Thyroid gland (tissue), 4 donors: ENCODE results near the gene NSG1. TPM values are rescaled to one million over a fixed set of nuclear protein-coding genes. Genes with fewer than 3 reads are reported as not detected.
"Not testable (repeated sequence)": the region's sequence is repeated elsewhere in the genome, so short reads cannot be mapped to it uniquely, and the experiment has no call there.

ENCODE experiments used
- DNase-seq, 2 donors: peaks; one replicate each; pipeline ENCODE4 v3.0.0-alpha.2; 2019
- H3K27ac ChIP-seq, 3 donors: fragments of 200-600 bp; sonication (generic); 1 replicate in 2 of 3; 2 replicates in 1 of 3; pipeline ENCODE4 v1.5.1; 2016 to 2019; ENCODE audit warnings: mild to moderate bottlenecking in 1 of 3, moderate library complexity in 1 of 3
- H3K27me3 ChIP-seq: fragments of 200-600 bp; sonication (generic); one replicate; pipeline ENCODE4 v1.5.1; 2019
- H3K36me3 ChIP-seq, 2 donors: fragments of 200-600 bp; sonication (generic); one replicate each; pipeline ENCODE4 v1.5.1; 2016 to 2019
- H3K4me1 ChIP-seq, 2 donors: fragments of 200-600 bp; sonication (generic); one replicate each; pipeline ENCODE4 v1.5.1; 2017 to 2019
- H3K4me3 ChIP-seq, 3 donors: fragments of 200-600 bp; sonication (generic); replicated peaks in 1 of 3; 1 replicate in 2 of 3; 2 replicates in 1 of 3; pipeline ENCODE4 v1.5.1; 2016; ENCODE audit warnings: mild to moderate bottlenecking in 1 of 3
- H3K9me3 ChIP-seq: fragments of 200-600 bp; sonication (generic); one replicate; pipeline ENCODE4 v1.5.1; 2017
- CTCF ChIP-seq, 6 experiments: fragments of 200-600 bp in 3 of 6; fragments of 450-650 bp in 3 of 6; sonication (generic) in 3 of 6; IDR thresholded peaks; one replicate each; pipeline ENCODE4 v1.5.1; 2016 to 2019; ENCODE audit warnings: antibody characterized with exemption in 6 of 6, mild to moderate bottlenecking in 2 of 6, inconsistent platforms in 1 of 6, moderate library complexity in 1 of 6
- POLR2A ChIP-seq, 2 donors: fragments of 450-650 bp; IDR thresholded peaks; one replicate each; pipeline ENCODE4 v1.6.1; 2017; ENCODE audit warnings: antibody characterized with exemption in 2 of 2, mild to moderate bottlenecking in 2 of 2, moderate library complexity in 1 of 2
- whole genome bisulfite sequencing, 2 donors: methylation state at CpG; one replicate each; pipeline ENCODE4 v1.1.5; 2017; 5-methylcytosine and 5-hydroxymethylcytosine counted together
- intact Hi-C: fragments of 100-400 bp; cut with DNase I; formaldehyde crosslinking; loops from one replicate; pipeline ENCODE4 v1.15.1; 2023
- total RNA-seq, 4 donors: library from RNA; depleted of rRNA; stranded (reverse); fragments of >200 nt; gene quantifications; one replicate each; pipeline ENCODE4 v1.2.3, GENCODE V29; 2016

The NSG1 gene
- total RNA-seq, 4 donors from 2014 or later: 0.40 to 0.44 TPM; not detected in 2

GRCh38 chr4:4343038-4343437 lies 43.9 kb upstream of the NSG1 start:
- Histone ChIP-seq H3K27ac (no peak overlapping the region), H3K27me3 (no peaks in the 10 kb centered on the region), H3K36me3 (no peaks in the 10 kb centered on the region), H3K9me3 (no peaks in the 10 kb centered on the region), H3K4me1 (no peaks in the 10 kb centered on the region), H3K4me3 (no peak overlapping the region)
- 80 to 85% methylated on average over 5 of the region's 5 CpGs for WGBS, 2 donors
- intact Hi-C loops: no loop called here
- DNase-seq: no peak
- no peak for TF ChIP-seq CTCF (IDR thresholded peaks at IDR 0.05)
- no peak for TF ChIP-seq POLR2A (IDR thresholded peaks at IDR 0.05)

- no peaks in the 10 kb centered on the region for H3K9me3 ChIP-seq
- no peak overlapping the region for H3K4me3 ChIP-seq
- no peaks in the 10 kb centered on the region for H3K4me1 ChIP-seq
- no peak for DNase-seq
- no peak overlapping the region for H3K27ac ChIP-seq
- intact Hi-C loops: no loop called here
- 90 to 92% methylated on average over 14 of the region's 14 CpGs for WGBS, 2 donors
- H3K36me3 ChIP-seq: no peaks in the 10 kb centered on the region
- TF ChIP-seq POLR2A (IDR thresholded peaks at IDR 0.05) (no peak), CTCF (IDR thresholded peaks at IDR 0.05) (no peak)
- H3K27me3 ChIP-seq: no peaks in the 10 kb centered on the region
Observed at GRCh38 chr4:4344915-4345527, 41.9 kb upstream of the NSG1 start.

- H3K9me3 ChIP-seq: no peaks in the 10 kb centered on the region
Observed at GRCh38 chr4:4347585-4347984, 39.3 kb upstream of the NSG1 start.

GRCh38 chr4:4348585-4348984 lies 38.3 kb upstream of the NSG1 start:
- 74 to 78% methylated on average over 9 of the region's 9 CpGs for WGBS, 2 donors
- H3K27me3 ChIP-seq, H3K27ac ChIP-seq, H3K4me1 ChIP-seq, DNase-seq, H3K4me3 ChIP-seq, intact Hi-C loops, H3K9me3 ChIP-seq, H3K36me3 ChIP-seq: not testable (repeated sequence)

More at GRCh38 chr4:4347585-4347984, 39.3 kb upstream of the NSG1 start:
- Histone ChIP-seq H3K4me3 (no peak overlapping the region), H3K4me1 (no peaks in the 10 kb centered on the region), H3K36me3 (no peaks in the 10 kb centered on the region), H3K27ac (no peak overlapping the region), H3K27me3 (no peaks in the 10 kb centered on the region)
- TF ChIP-seq POLR2A (IDR thresholded peaks at IDR 0.05) (no peak), CTCF (IDR thresholded peaks at IDR 0.05) (no peak)
- WGBS, 2 donors: 35 to 38% methylated on average over 1 of the region's 1 CpG
- intact Hi-C loops: no loop called here
- no peak for DNase-seq

- H3K4me1 ChIP-seq: no peaks in the 10 kb centered on the region
- no peaks in the 10 kb centered on the region for H3K36me3 ChIP-seq
- no peak for DNase-seq
- no peak overlapping the region for H3K4me3 ChIP-seq
- H3K27me3 ChIP-seq: no peaks in the 10 kb centered on the region
- 84 to 87% methylated on average over 3 of the region's 3 CpGs for whole genome bisulfite sequencing, 2 donors
- TF ChIP-seq POLR2A (IDR thresholded peaks at IDR 0.05): no peak
- TF ChIP-seq CTCF (IDR thresholded peaks at IDR 0.05): no peak
- intact Hi-C loops: no loop called here
- H3K27ac ChIP-seq: no peak overlapping the region
- H3K9me3 ChIP-seq: no peaks in the 10 kb centered on the region
Observed at GRCh38 chr4:4349867-4350266, 37.0 kb upstream of the NSG1 start.
